ENCODE results near the gene BMS1.
"Not testable (repeated sequence)": the region's sequence is repeated elsewhere in the genome, so short reads cannot be mapped to it uniquely, and the experiment has no call there.

The BMS1 gene

GRCh38 chr10:42769173-42769572 is 13.4 kb upstream of the BMS1 start:
- Mint-ChIP-seq H3K36me3 (no peaks in the 10 kb centered on the region), H3K27ac (no peak overlapping the region), H3K4me3 (no peak overlapping the region), H3K4me1 (no peaks in the 10 kb centered on the region), H3K9me3 (no peaks in the 10 kb centered on the region)
- DNase-seq (ENCODE audit: low spot score in 2 of 2) (no peak), ATAC-seq (no peak)

- H3K4me1 Mint-ChIP-seq: no peaks in the 10 kb centered on the region
- no peak for DNase-seq (ENCODE audit: low spot score in 2 of 2)
- ATAC-seq: no peak
- no peak overlapping the region for H3K27ac Mint-ChIP-seq
- no peaks in the 10 kb centered on the region for H3K36me3 Mint-ChIP-seq
- H3K9me3 Mint-ChIP-seq: no peaks in the 10 kb centered on the region
- H3K4me3 Mint-ChIP-seq: no peak overlapping the region
These were observed 12.9 kb upstream of the BMS1 start for GRCh38 chr10:42769673-42770072.

GRCh38 chr10:42776681-42777080 is 5.9 kb upstream of the BMS1 start:
- no peak overlapping the region for H3K4me3 Mint-ChIP-seq
- H3K27ac Mint-ChIP-seq: no peak overlapping the region
- no peaks in the 10 kb centered on the region for H3K9me3 Mint-ChIP-seq
- H3K36me3 Mint-ChIP-seq: no peaks in the 10 kb centered on the region
- ATAC-seq (no peak), DNase-seq (ENCODE audit: low spot score in 2 of 2) (no peak)
- H3K4me1 Mint-ChIP-seq: peaks cover 8% of the 10 kb centered on the region

- no peaks in the 10 kb centered on the region for H3K9me3 Mint-ChIP-seq
- H3K27ac Mint-ChIP-seq: peak overlapping the region; percentile 16
- DNase-seq (ENCODE audit: low spot score in 2 of 2) (no peak), ATAC-seq (no peak)
- H3K4me3 Mint-ChIP-seq: peak overlapping the region; percentile 93
- H3K4me1 Mint-ChIP-seq: peaks cover 16% of the 10 kb centered on the region
- peaks cover 24% of the 10 kb centered on the region for H3K36me3 Mint-ChIP-seq
These were observed 2.1 kb upstream of the BMS1 start for GRCh38 chr10:42780456-42780855.

GRCh38 chr10:42781893-42782445 is 626 bp upstream of the BMS1 start:
- ATAC-seq (no peak), DNase-seq (ENCODE audit: low spot score in 2 of 2) (no peak)
- H3K9me3 Mint-ChIP-seq: no peaks in the 10 kb centered on the region
- H3K4me3 Mint-ChIP-seq: peak overlapping the region; percentile 93
- H3K36me3 Mint-ChIP-seq: peaks cover 39% of the 10 kb centered on the region
- peak overlapping the region; percentile 96 for H3K27ac Mint-ChIP-seq
- peaks cover 29% of the 10 kb centered on the region for H3K4me1 Mint-ChIP-seq

- DNase-seq (ENCODE audit: low spot score in 2 of 2) (no peak), ATAC-seq (peak; percentile 50)
- H3K9me3 Mint-ChIP-seq: no peaks in the 10 kb centered on the region
These were observed 570 bp downstream of the BMS1 start for GRCh38 chr10:42783181-42783549.

GRCh38 chr10:42785759-42786158 is 3.2 kb downstream of the BMS1 start:
- H3K4me1 Mint-ChIP-seq: peaks cover 27% of the 10 kb centered on the region
- H3K9me3 Mint-ChIP-seq: no peaks in the 10 kb centered on the region
- no peak overlapping the region for H3K27ac Mint-ChIP-seq
- peaks cover 77% of the 10 kb centered on the region for H3K36me3 Mint-ChIP-seq
- DNase-seq (ENCODE audit: low spot score in 2 of 2) (no peak), ATAC-seq (no peak)
- no peak overlapping the region for H3K4me3 Mint-ChIP-seq

More at GRCh38 chr10:42783181-42783549, 570 bp downstream of the BMS1 start:
- peaks cover 51% of the 10 kb centered on the region for H3K36me3 Mint-ChIP-seq
- peaks cover 29% of the 10 kb centered on the region for H3K4me1 Mint-ChIP-seq
- H3K27ac Mint-ChIP-seq: peak overlapping the region; percentile 96
- H3K4me3 Mint-ChIP-seq: peak overlapping the region; percentile 93

GRCh38 chr10:42790835-42791234 is 8.2 kb downstream of the BMS1 start:
- ATAC-seq (no peak), DNase-seq (ENCODE audit: low spot score in 2 of 2) (no peak)
- Mint-ChIP-seq H3K4me3 (no peak overlapping the region), H3K9me3 (no peaks in the 10 kb centered on the region), H3K4me1 (peaks cover 15% of the 10 kb centered on the region), H3K36me3 (peaks cover 100% of the 10 kb centered on the region), H3K27ac (peak overlapping the region; percentile 23)

- H3K4me3 Mint-ChIP-seq: no peak overlapping the region
- H3K27ac Mint-ChIP-seq: peak overlapping the region; percentile 43
- H3K9me3 Mint-ChIP-seq: no peaks in the 10 kb centered on the region
- DNase-seq (ENCODE audit: low spot score in 2 of 2) (no peak), ATAC-seq (no peak)
- H3K36me3 Mint-ChIP-seq: peaks cover 100% of the 10 kb centered on the region
- H3K4me1 Mint-ChIP-seq: peaks cover 18% of the 10 kb centered on the region
These were observed 13.1 kb downstream of the BMS1 start for GRCh38 chr10:42795701-42796100.

GRCh38 chr10:42801135-42801534 is 18.5 kb downstream of the BMS1 start:
- peak overlapping the region; percentile 90 for H3K27ac Mint-ChIP-seq
- DNase-seq (ENCODE audit: low spot score in 2 of 2) (no peak), ATAC-seq (peak; percentile 97)
- no peak overlapping the region for H3K4me3 Mint-ChIP-seq
- H3K4me1 Mint-ChIP-seq: peaks cover 35% of the 10 kb centered on the region
- peaks cover 100% of the 10 kb centered on the region for H3K36me3 Mint-ChIP-seq
- peaks cover 2% of the 10 kb centered on the region for H3K9me3 Mint-ChIP-seq

GRCh38 chr10:42802876-42803275 is 20.3 kb downstream of the BMS1 start:
- ATAC-seq (no peak), DNase-seq (ENCODE audit: low spot score in 2 of 2) (no peak)
- Mint-ChIP-seq H3K4me1 (peaks cover 29% of the 10 kb centered on the region), H3K9me3 (peaks cover 2% of the 10 kb centered on the region), H3K36me3 (peaks cover 100% of the 10 kb centered on the region), H3K27ac (no peak overlapping the region), H3K4me3 (no peak overlapping the region)

GRCh38 chr10:42809676-42810075 is 27.1 kb downstream of the BMS1 start:
- H3K9me3 Mint-ChIP-seq: peaks cover 4% of the 10 kb centered on the region
- H3K27ac Mint-ChIP-seq: peak overlapping the region; percentile 26
- no peak for ATAC-seq
- H3K4me1 Mint-ChIP-seq: peaks cover 32% of the 10 kb centered on the region
- H3K4me3 Mint-ChIP-seq: no peak overlapping the region
- DNase-seq (ENCODE audit: low spot score in 2 of 2): no peak
- H3K36me3 Mint-ChIP-seq: peaks cover 100% of the 10 kb centered on the region

GRCh38 chr10:42812028-42812427 is 29.4 kb downstream of the BMS1 start:
- H3K36me3 Mint-ChIP-seq: peaks cover 99% of the 10 kb centered on the region
- H3K9me3 Mint-ChIP-seq: peaks cover 4% of the 10 kb centered on the region
- no peak overlapping the region for H3K4me3 Mint-ChIP-seq
- no peak for DNase-seq (ENCODE audit: low spot score in 2 of 2)
- H3K27ac Mint-ChIP-seq: peak overlapping the region; percentile 34
- ATAC-seq: no peak
- peaks cover 46% of the 10 kb centered on the region for H3K4me1 Mint-ChIP-seq

GRCh38 chr10:42813989-42814687 is 31.5 kb downstream of the BMS1 start:
- peaks cover 56% of the 10 kb centered on the region for H3K4me1 Mint-ChIP-seq
- peaks cover 99% of the 10 kb centered on the region for H3K36me3 Mint-ChIP-seq
- peak overlapping the region; percentile 62 for H3K27ac Mint-ChIP-seq
- not testable (repeated sequence) for H3K4me3 Mint-ChIP-seq; ATAC-seq; DNase-seq (ENCODE audit: low spot score in 2 of 2); H3K9me3 Mint-ChIP-seq

GRCh38 chr10:42816334-42816733 is 33.7 kb downstream of the BMS1 start:
- not testable (repeated sequence) for DNase-seq (ENCODE audit: low spot score in 2 of 2); H3K9me3 Mint-ChIP-seq; ATAC-seq; H3K4me3 Mint-ChIP-seq
- Mint-ChIP-seq H3K36me3 (peaks cover 99% of the 10 kb centered on the region), H3K4me1 (peaks cover 49% of the 10 kb centered on the region), H3K27ac (peak overlapping the region; percentile 48)

GRCh38 chr10:42816912-42817311 is 34.3 kb downstream of the BMS1 start:
- H3K9me3 Mint-ChIP-seq: peaks cover 4% of the 10 kb centered on the region
- ATAC-seq: no peak
- peaks cover 99% of the 10 kb centered on the region for H3K36me3 Mint-ChIP-seq
- peak overlapping the region; percentile 48 for H3K27ac Mint-ChIP-seq
- peaks cover 48% of the 10 kb centered on the region for H3K4me1 Mint-ChIP-seq
- DNase-seq (ENCODE audit: low spot score in 2 of 2): no peak
- no peak overlapping the region for H3K4me3 Mint-ChIP-seq
